Esophagus muscularis mucosa (tissue), 3 donors: ENCODE results near the gene DNAJC3.
"Not testable (repeated sequence)": the region's sequence is repeated elsewhere in the genome, so short reads cannot be mapped to it uniquely, and the experiment has no call there.

ENCODE experiments used
- CTCF ChIP-seq, 3 experiments: fragments of 200-600 bp in 2 of 3; fragments of 450-650 bp in 1 of 3; sonication (generic) in 2 of 3; IDR thresholded peaks; one replicate each; pipeline ENCODE4 v1.5.1; 2017 to 2019; ENCODE audit warnings: antibody characterized with exemption in 3 of 3, mild to moderate bottlenecking in 2 of 3, moderate library complexity in 1 of 3
- POLR2A ChIP-seq: fragments of 450-650 bp; IDR thresholded peaks from one replicate; pipeline ENCODE4 v1.6.1; 2017; ENCODE audit warnings: antibody characterized with exemption, moderate library complexity, mild to moderate bottlenecking, low read depth
- POLR2AphosphoS5 ChIP-seq, 2 donors: sonication (generic); formaldehyde crosslinking; IDR thresholded peaks; one replicate each; pipeline ENCODE4 v1.6.1; 2017; ENCODE audit warnings: antibody characterized with exemption in 2 of 2

- TF ChIP-seq CTCF (IDR thresholded peaks at IDR 0.05); POLR2AphosphoS5 (IDR thresholded peaks at IDR 0.05); POLR2A: not testable (repeated sequence)
These were observed 35.9 kb downstream of the DNAJC3 start for GRCh38 chr13:95712846-95713245.
